HEK293 (cell line): Measurements from ENCODE around the gene NT5DC4.

Source experiments
- GLI4 ChIP-seq: fragments of 450-650 bp; formaldehyde crosslinking; IDR thresholded peaks from 2 replicates; pipeline ENCODE4 v1.5.1; 2016; ENCODE audit warnings: missing biosample characterization, missing genetic modification characterization
- OSR2 ChIP-seq: fragments of 450-650 bp; formaldehyde crosslinking; IDR thresholded peaks from 2 replicates; pipeline ENCODE4 v1.5.1; 2016; ENCODE audit warnings: missing biosample characterization, missing genetic modification characterization
- YY1 ChIP-seq: fragments of 450-650 bp; formaldehyde crosslinking; IDR thresholded peaks from 2 replicates; pipeline ENCODE4 v1.5.1; 2018; ENCODE audit warnings: missing biosample characterization, missing genetic modification characterization
- ZBTB17 ChIP-seq: fragments of 450-650 bp; formaldehyde crosslinking; IDR thresholded peaks from 2 replicates; pipeline ENCODE4 v1.5.1; 2016; ENCODE audit warnings: missing biosample characterization, missing genetic modification characterization
- ZBTB20 ChIP-seq: fragments of 450-650 bp; formaldehyde crosslinking; IDR thresholded peaks from 2 replicates; pipeline ENCODE4 v1.5.1; 2016; ENCODE audit warnings: missing biosample characterization, missing genetic modification characterization
- ZFP3 ChIP-seq: fragments of 450-650 bp; formaldehyde crosslinking; IDR thresholded peaks from 2 replicates; pipeline ENCODE4 v1.5.1; 2016; ENCODE audit warnings: low read depth, missing biosample characterization, missing genetic modification characterization
- ZNF174 ChIP-seq: fragments of 450-650 bp; formaldehyde crosslinking; IDR thresholded peaks from 2 replicates; pipeline ENCODE4 v1.5.0; 2017; ENCODE audit warnings: missing biosample characterization, mild to moderate bottlenecking, missing genetic modification characterization
- ZNF416 ChIP-seq: fragments of 450-650 bp; formaldehyde crosslinking; IDR thresholded peaks from 2 replicates; pipeline ENCODE4 v1.5.1; 2016; ENCODE audit warnings: missing biosample characterization, missing genetic modification characterization
- TF ChIP-seq, protein P1 (sequence below): fragments of 450-650 bp; formaldehyde crosslinking; IDR thresholded peaks from 2 replicates; pipeline ENCODE4 v1.5.1; 2016; ENCODE audit warnings: missing biosample characterization, missing genetic modification characterization
- TF ChIP-seq, protein P2 (sequence below): fragments of 450-650 bp; formaldehyde crosslinking; IDR thresholded peaks from 2 replicates; pipeline ENCODE4 v1.5.1; 2016; ENCODE audit warnings: missing biosample characterization, missing genetic modification characterization
- TF ChIP-seq, protein P3 (sequence below): fragments of 450-650 bp; formaldehyde crosslinking; IDR thresholded peaks from 2 replicates; pipeline ENCODE4 v1.5.1; 2016; ENCODE audit warnings: missing biosample characterization, missing genetic modification characterization, low read depth

DNA sequence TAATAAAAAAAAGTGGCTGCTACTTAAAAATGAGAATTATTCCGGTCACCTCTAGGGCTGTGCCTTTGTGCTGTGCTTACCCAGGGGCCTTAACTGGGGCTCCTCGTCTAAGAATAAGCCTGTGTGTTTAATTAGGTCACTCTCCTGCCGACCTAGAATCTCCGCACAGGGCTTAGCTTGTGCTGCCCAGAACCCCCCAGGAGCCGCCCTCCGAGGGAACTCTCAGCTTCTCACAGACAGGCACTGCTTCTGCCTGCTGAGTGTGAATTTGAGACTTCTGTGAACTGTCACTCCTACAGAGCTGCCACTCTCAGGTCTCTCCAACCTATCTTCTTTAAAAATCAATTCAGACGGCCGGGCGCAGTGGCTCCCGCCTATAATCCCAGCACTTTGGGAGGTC is 11.9 kb upstream of the NT5DC4 start:
- TF ChIP-seq ZBTB17 (tag by site-specific recombination): no peak
- TF ChIP-seq, protein P1, sequence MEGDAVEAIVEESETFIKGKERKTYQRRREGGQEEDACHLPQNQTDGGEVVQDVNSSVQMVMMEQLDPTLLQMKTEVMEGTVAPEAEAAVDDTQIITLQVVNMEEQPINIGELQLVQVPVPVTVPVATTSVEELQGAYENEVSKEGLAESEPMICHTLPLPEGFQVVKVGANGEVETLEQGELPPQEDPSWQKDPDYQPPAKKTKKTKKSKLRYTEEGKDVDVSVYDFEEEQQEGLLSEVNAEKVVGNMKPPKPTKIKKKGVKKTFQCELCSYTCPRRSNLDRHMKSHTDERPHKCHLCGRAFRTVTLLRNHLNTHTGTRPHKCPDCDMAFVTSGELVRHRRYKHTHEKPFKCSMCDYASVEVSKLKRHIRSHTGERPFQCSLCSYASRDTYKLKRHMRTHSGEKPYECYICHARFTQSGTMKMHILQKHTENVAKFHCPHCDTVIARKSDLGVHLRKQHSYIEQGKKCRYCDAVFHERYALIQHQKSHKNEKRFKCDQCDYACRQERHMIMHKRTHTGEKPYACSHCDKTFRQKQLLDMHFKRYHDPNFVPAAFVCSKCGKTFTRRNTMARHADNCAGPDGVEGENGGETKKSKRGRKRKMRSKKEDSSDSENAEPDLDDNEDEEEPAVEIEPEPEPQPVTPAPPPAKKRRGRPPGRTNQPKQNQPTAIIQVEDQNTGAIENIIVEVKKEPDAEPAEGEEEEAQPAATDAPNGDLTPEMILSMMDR (tag by site-specific recombination): no peak
- no peak for TF ChIP-seq ZNF416
- TF ChIP-seq ZBTB20 (tag by site-specific recombination): no peak
- TF ChIP-seq, protein P2, sequence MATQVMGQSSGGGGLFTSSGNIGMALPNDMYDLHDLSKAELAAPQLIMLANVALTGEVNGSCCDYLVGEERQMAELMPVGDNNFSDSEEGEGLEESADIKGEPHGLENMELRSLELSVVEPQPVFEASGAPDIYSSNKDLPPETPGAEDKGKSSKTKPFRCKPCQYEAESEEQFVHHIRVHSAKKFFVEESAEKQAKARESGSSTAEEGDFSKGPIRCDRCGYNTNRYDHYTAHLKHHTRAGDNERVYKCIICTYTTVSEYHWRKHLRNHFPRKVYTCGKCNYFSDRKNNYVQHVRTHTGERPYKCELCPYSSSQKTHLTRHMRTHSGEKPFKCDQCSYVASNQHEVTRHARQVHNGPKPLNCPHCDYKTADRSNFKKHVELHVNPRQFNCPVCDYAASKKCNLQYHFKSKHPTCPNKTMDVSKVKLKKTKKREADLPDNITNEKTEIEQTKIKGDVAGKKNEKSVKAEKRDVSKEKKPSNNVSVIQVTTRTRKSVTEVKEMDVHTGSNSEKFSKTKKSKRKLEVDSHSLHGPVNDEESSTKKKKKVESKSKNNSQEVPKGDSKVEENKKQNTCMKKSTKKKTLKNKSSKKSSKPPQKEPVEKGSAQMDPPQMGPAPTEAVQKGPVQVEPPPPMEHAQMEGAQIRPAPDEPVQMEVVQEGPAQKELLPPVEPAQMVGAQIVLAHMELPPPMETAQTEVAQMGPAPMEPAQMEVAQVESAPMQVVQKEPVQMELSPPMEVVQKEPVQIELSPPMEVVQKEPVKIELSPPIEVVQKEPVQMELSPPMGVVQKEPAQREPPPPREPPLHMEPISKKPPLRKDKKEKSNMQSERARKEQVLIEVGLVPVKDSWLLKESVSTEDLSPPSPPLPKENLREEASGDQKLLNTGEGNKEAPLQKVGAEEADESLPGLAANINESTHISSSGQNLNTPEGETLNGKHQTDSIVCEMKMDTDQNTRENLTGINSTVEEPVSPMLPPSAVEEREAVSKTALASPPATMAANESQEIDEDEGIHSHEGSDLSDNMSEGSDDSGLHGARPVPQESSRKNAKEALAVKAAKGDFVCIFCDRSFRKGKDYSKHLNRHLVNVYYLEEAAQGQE (tag by site-specific recombination): no peak
- no peak for TF ChIP-seq YY1 (tag by site-specific recombination)
- no peak for TF ChIP-seq ZNF174 (tag by site-specific recombination)
- TF ChIP-seq, protein P3, sequence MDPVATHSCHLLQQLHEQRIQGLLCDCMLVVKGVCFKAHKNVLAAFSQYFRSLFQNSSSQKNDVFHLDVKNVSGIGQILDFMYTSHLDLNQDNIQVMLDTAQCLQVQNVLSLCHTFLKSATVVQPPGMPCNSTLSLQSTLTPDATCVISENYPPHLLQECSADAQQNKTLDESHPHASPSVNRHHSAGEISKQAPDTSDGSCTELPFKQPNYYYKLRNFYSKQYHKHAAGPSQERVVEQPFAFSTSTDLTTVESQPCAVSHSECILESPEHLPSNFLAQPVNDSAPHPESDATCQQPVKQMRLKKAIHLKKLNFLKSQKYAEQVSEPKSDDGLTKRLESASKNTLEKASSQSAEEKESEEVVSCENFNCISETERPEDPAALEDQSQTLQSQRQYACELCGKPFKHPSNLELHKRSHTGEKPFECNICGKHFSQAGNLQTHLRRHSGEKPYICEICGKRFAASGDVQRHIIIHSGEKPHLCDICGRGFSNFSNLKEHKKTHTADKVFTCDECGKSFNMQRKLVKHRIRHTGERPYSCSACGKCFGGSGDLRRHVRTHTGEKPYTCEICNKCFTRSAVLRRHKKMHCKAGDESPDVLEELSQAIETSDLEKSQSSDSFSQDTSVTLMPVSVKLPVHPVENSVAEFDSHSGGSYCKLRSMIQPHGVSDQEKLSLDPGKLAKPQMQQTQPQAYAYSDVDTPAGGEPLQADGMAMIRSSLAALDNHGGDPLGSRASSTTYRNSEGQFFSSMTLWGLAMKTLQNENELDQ (tag by site-specific recombination): no peak
- no peak for TF ChIP-seq GLI4
- TF ChIP-seq ZFP3 (tag by site-specific recombination): no peak
- TF ChIP-seq OSR2: no peak
